Activated gamma-delta T cell treated with Interleukin-2 at 50 U/mL for 16 hours (primary cell): ENCODE data around the gene CTF1.
"Not testable (repeated sequence)": the region's sequence is repeated elsewhere in the genome, so short reads cannot be mapped to it uniquely, and the experiment has no call there.

Source experiments
- DNase-seq: peaks from one replicate; pipeline ENCODE4 v3.0.0-alpha.2; 2020

CTF1 gene

DNA sequence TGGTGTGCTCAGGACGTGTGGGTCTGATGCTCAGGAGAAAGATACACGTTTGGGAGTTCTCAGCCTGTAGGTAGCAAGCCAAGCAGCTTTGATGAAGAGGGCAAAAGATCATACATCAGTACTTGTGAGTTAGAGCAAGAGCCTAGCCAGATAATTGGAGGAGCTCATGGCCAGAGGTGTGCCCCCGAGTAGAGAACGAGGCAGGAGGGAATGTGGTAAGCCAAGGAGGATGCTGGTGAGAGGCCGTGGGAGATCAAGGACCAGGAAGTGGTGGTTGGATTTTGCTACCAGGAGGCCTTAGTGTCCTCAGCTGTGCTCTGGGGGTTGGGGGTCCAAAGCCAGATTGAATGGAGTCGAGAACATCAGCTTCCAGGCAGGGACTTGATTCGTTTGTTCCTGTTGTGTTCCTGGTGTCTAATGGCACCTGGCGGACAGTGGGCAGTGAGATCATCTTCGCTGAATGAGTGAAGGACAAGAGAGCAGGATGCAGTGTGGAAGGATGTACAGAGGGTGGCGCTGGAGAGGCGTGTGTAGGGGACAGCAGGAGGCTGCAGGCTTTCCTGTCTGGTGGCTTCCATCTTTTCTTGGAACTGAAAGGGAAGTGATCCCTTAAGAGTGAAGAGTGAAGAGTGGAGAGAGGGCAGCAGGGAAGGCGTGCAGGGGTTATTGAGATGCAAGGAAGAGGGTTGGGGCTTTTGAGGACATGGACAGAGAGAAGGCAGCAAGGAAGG lies 38.6 kb downstream of the CTF1 start:
- no peak for DNase-seq

DNA sequence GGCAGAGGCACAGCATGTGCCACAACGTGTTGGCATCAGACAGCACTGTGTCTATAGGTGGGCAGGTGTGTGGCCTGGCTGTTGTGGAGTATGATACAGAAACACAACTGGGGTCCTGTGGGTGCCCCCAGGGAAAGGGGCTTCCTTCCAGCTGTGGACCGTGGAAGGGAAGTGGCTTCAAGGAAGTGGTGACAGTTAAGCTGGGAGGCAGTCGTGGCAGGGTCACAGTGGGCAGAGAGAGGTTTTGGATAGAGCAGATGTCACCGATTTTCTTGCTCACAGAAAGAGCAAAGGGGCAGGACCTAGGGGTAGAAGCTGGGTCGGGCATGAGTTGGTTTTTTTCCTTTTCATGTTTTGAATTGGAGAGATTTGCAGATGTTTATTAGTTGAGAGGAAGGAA lies 41.3 kb downstream of the CTF1 start:
- no peak for DNase-seq

DNA sequence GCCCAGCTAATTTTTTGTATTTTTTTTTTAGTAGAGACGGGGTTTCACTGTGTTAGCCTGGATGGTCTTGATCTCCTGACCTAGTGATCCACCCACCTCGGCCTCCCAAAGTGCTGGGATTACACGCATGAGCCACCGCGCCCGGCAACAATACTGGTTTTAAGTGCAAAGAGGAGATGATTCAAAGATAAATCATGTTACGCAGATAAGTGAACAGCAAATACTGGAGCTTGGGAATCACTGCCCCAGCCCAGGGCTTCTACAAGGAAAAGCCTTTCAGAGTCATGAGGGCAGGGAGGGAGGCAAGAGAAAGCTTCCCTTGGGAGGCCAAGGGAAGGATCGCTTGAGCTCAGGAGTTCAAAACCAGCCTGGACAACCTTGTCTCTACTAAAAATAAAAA lies 43.2 kb downstream of the CTF1 start:
- not testable (repeated sequence) for DNase-seq

DNA sequence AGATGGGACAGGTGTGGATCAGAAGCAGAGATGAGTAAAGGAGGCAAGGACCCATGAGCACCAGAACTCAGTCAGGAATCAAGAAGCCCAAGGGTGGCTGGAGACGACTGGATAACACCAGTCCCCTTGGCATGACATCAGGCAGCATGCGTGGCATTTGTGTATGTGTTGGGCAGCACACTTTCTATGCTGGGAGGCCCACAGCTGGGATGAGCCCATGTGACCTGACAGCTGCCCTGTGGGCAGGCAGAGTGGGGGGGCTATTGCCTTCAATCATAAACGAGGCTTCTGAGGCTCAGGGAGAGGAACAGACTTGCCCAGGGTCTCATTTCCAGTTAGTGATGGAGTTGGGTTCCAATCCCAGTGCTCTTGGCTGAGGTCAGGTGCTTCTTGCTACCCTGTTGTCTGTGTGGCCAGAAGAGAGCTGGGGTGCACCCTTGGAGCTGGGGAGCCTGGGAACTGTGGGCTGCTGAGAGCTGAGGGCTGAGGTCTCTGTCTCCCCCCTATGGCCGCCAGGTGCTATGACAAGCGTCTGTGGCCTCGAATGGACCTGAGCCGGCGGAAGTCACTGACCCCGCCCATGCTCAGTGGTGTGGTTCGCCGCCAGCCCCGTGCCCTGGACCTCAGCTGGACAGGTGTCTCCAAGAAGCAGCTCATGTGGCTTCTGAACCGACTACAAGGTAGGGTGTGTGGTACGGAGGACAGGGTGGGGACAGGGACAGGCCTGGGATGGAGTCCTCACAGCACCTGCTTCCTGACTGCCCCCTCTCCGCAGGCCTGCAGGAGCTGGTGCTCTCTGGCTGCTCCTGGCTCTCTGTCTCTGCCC lies 45.4 kb downstream of the CTF1 start:
- DNase-seq = peak; percentile 62

DNA sequence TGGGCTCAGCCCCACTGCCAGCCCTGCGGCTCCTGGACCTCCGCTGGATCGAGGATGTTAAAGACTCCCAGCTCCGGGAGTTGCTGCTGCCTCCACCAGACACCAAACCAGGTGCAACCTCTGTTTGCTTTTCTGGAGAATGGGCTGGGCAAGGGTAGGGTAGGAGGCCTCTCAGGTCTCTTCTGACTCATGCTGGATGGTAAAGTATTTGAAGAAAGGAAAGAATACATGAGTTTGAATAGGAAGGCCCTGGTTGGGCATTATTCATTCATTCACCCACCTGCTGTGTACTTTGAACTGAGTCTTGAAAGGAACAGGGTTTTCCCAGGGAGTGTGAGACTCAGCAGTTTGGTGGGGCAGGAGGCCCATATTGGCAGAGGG lies 46.0 kb downstream of the CTF1 start:
- no peak for DNase-seq

DNA sequence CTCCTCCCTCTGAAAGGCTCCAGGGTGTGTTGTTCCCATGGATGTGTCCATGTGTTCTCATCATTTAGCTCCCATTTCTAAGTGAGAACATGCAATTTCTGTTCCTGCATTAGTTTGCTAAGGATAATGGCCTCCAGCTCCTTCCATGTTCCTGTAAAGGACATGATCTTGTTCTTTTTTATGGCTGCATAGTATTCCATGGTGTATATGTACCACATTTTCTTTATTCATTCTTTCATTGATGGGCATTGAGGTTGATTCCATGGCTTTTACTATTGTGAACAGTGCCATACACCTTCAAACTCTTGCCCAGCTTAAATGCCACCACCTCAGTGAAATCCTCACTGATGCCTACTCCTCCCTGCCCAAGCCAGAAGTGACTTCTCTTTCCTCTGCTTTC lies 47.9 kb downstream of the CTF1 start:
- DNase-seq = no peak

DNA sequence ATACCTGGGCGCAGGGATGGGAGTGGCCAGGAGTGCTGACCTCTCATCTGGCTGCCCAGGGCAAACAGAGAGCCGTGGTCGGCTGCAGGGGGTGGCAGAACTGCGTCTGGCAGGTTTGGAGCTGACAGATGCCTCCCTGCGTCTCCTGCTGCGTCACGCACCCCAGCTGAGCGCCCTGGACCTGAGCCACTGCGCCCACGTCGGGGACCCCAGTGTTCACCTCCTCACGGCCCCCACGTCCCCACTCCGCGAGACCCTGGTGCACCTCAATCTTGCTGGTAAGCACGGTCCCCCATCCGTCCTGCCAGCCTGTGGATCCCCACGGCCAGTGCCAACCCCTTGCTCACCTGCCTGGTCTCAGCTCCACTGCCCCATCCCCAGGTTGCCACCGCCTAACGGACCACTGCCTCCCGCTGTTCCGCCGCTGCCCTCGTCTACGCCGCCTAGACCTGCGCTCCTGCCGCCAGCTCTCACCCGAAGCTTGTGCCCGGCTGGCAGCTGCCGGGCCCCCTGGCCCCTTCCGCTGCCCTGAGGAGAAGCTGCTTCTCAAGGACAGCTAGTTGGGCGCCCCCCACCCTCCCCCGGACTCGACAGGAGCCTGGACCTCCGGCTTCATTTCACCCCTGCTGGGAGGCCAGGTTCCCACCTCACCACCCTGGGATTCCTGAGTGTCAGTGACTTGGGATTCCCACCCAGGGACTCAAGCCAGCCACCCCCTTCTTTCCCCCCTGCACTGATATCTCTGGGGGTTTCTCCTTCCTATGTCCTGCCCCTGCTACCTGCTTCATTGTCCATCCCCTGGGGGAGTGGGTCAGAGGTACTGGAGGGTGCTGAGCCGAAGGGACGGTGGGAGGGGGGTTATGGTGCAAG lies 50.5 kb downstream of the CTF1 start:
- no peak for DNase-seq

DNA sequence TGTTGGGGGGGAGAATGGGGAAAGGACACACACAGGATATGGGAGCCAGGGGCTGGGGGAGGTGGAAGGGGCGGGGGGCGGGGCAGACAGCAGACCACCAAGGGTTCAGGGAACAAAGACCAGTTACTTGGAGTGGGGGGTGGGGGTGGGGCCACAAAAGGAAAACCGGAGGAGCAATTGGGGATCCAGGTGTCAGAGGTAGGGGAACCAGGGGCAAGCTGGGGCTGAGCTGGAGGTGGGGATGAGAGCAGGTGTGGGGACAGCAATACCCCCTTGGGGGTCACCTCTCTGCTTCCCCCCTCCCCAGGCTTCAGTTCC lies 51.1 kb downstream of the CTF1 start:
- DNase-seq = no peak

DNA sequence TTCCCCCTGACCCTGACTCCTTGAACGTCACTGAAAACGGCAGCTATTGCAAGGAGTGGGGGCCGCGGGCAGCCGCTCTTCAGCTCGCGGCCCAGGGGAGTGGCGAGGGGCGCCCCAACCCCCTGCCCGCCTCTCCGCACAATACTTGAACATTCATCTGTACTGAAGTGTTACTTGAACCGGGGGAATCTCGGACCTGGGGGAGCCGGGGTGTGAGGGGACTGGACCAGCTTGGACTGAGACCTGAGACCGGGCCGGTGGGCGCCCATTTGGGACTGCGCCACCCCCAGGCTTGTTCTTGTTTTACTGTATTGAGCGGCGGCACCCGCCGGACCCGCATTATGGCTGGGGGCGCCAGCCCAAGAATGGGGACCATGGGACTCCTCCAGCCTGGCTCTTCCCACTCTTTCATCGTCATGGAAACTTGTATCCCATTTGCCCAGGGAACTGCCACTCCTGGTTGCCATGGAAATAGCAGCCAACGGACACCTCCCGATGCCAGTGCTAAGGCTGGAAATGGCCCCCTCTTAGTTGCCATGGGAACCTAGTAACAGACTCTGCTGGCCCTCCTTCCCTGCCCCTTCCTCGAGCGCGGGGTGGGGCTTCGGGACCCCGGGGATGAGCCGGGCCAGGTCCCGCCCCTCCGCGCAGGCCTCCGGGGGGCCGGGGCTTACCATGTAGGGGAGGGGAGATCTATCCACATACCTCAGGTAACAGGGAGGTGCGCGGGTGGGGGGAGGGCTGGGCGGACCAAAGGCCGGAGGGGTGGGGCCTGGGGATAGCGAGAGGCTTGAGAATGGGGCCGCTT lies 51.6 kb downstream of the CTF1 start:
- no peak for DNase-seq

DNA sequence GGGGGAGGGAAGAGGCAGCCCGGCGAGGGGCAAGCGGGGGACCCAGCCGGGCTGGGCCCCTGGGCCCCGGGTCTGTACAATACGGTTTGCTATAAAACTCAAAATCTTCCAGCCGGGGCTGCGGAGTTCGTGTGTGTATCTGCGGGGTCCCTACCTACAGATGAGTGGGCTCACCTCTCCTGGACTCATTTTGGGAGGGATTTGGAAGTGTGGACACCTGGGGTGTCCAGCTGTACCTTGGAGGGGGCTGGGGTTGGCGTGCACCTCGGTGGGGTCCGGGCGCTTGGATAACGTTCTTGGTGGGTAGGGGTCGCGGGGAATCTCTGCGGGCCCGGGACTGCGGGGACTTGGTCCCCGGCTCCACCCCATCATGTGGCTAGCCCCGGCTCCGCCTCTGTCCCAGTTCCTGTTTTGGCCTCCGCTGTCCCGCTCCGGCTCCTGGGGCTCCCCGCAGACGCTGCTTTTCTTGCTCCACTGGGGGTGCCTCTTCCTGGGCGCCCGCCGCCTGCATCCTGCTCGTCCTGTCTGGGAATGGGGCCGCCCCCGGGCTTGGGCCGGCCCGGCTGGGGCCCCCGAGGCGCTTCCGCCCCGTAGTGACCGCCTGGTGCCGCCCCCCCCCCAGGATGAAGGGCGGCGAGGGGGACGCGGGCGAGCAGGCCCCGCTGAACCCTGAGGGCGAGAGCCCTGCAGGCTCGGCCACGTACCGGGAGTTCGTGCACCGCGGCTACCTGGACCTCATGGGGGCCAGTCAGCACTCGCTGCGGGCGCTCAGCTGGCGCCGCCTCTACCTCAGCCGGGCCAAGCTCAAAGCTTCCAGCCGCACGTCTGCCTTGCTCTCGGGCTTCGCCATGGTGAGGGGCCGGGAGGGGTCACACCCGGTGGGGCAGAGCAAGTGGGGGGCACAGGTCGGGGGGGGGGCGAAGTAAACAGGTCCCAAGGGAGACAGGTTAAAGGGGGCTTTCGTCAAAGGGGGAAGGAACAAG lies 52.5 kb downstream of the CTF1 start, which contains the start of gene ORAI3:
ORAI3 (plus strand) TSS at position 402 of the 983 bp plus-strand sequence; CDS start at position 624, 222 bp downstream.
- DNase-seq = peak; percentile 38

DNA sequence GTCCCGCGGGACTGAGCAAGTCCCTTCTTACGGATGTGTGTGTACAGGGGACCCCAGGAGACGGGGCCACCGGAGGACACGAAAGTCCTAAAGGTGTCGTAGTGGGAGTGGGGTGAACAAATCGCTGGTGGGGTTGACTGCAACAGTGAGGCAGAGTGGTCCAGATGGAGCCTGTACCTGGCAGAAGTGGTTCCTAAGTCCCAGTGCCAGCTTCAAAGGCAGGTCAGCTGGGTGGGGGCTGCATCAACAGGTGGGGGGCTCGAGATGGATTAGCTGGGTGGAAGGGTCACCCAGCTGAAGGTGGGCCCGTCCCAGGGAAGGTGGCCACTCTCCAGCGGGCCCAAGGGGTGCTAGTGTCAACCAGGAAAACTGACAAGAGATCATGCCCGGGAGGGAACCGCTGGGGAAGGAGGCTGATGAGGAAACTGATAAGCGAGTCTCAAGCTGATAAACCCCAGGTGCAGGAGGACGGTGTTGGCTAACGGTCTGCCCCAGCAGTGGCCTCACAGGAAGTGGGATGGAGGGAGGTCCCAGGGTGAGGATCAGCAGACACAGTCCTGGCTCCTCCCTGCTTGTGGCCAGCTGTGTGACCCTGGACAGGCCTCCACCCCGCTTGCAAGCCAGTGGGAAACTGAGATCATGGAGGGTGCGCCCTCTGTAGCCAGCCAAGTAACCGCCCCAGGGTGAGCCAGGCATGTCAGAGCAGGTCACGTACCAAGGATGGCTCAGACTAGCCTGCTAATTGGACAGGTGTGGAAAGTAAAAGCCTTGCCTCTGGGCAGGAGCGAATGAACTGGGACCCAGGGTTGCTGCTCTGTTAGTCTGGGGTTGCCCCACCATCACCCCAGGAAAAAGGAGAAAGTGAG lies 53.5 kb downstream of the CTF1 start:
- no peak for DNase-seq

DNA sequence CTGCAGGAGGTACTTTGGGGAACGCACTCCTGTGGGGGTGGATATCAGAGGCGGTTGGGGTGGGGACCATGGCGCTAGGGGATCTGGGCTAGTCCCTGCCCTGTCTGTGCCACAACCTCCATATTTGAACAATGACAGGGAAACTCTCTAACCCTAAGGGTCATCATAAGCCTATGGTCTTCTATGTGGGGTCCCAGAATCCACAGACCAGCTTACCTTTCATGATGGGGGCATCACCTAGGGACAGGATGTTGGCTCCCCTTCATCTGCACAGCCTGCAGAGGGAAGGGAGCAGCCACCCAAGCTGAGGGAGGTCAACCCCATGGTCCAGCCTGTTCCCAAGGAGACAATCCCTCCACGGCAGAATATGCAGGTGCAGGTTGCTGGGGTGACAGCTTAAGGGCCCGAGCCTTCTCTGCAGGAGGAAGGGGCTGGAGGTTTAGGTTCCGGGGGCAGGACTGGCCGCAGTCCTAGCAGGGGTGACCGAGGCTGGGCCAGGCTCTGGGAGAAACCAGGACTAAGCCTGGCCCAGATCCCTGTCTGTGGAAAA lies 54.2 kb downstream of the CTF1 start:
- no peak for DNase-seq

DNA sequence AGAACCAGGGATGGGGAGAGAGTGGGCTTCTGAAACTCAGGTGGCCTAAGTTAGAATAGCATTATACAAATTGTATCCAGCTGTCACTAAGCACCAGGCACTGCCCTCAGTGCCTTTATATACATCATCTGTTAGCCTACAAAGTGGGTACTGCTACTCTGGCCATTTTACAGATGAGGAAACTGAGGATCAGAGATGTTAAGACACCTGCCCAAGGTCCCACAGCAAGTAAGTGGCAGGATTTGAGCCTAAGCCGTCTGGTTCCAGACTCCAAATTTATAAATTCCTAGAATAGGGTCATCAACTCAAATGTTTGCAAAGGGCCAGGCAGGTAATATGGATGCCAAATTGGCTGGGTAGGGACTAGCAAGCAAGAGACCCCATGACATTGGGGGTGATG lies 54.8 kb downstream of the CTF1 start:
- no peak for DNase-seq

DNA sequence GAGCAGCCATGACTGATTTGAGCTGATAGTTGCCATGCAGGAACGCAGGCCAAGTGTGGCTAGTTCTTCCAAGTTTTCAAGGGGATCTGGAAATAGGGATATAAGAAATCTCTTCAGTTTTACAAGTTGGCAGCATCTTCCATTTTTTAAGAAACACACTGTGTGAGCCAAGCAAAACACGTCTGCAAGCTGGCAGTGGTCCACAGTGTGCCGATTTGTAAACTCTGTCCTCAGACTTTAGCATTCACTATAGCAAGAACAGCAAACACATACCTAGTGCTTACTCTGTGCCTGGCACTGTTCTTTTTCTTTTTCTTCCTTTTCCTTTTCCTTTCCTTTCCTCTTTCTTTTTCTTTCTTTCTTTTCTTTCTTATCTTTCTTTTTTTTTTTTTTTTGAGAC lies 55.3 kb downstream of the CTF1 start:
- DNase-seq = no peak

DNA sequence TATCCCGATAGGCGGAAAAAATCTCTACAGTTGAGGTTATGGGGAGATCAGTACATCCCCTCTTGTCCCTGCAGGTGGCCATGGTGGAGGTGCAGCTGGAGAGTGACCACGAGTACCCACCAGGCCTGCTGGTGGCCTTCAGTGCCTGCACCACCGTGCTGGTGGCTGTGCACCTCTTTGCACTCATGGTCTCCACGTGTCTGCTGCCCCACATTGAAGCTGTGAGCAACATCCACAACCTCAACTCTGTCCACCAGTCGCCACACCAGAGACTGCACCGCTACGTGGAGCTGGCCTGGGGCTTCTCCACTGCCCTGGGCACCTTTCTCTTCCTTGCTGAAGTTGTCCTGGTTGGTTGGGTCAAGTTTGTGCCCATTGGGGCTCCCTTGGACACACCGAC lies 56.7 kb downstream of the CTF1 start:
- DNase-seq = no peak
